Astrocyte (in vitro differentiated cells and primary cell): ENCODE measurements around the gene DNAJC15. TPM values are rescaled to one million over a fixed set of nuclear protein-coding genes. Genes with fewer than 3 reads are reported as not detected.

Experiments
- DNase-seq: peaks from one replicate; pipeline ENCODE4 v3.0.0-alpha.2; 2010; ENCODE audit warnings: low read depth
- FAIRE-seq: peaks from 2 replicates; lab custom pipeline; 2011; peaks lifted over from hg19 to GRCh38; lab: Jason Lieb, UNC
- H2AFZ ChIP-seq: 2 replicates; pipeline ENCODE4 v1.6.0; 2012; ENCODE audit warnings: low read depth, low read length, inconsistent platforms
- H3K27ac ChIP-seq: 2 replicates; pipeline ENCODE4 v1.5.1; 2011; ENCODE audit warnings: low read depth, low read length, inconsistent platforms
- H3K27me3 ChIP-seq: 2 replicates; pipeline ENCODE4 v1.6.0; 2011; ENCODE audit warnings: low read length, inconsistent platforms; ENCODE audit not compliant: insufficient read depth
- H3K36me3 ChIP-seq: 2 replicates; pipeline ENCODE4 v1.5.1; 2011; ENCODE audit warnings: low read length, inconsistent platforms; ENCODE audit not compliant: insufficient read depth
- H3K4me1 ChIP-seq: 2 replicates; pipeline ENCODE4 v1.5.1; 2011; ENCODE audit warnings: low read length, inconsistent platforms; ENCODE audit not compliant: insufficient read depth
- H3K4me2 ChIP-seq: 2 replicates; pipeline ENCODE4 v1.6.0; 2012; ENCODE audit warnings: low read length, inconsistent platforms
- H3K4me3 ChIP-seq: 2 replicates; pipeline ENCODE4 v1.5.1; 2011; ENCODE audit warnings: low read depth, mild to moderate bottlenecking, low read length, inconsistent platforms; ENCODE audit not compliant: insufficient read depth
- H3K79me2 ChIP-seq: 2 replicates; pipeline ENCODE4 v1.6.0; 2012; ENCODE audit warnings: mild to moderate bottlenecking, low read length, inconsistent platforms; ENCODE audit not compliant: insufficient read depth
- H3K9ac ChIP-seq: 2 replicates; pipeline ENCODE4 v1.6.0; 2012; ENCODE audit warnings: mild to moderate bottlenecking, low read length, inconsistent platforms
- H3K9me3 ChIP-seq: 2 replicates; pipeline ENCODE4 v1.5.1; 2012; ENCODE audit warnings: low read depth, mild to moderate bottlenecking, low read length, inconsistent platforms; ENCODE audit not compliant: insufficient read depth
- H4K20me1 ChIP-seq: 2 replicates; pipeline ENCODE4 v1.6.0; 2012; ENCODE audit warnings: low read length, inconsistent platforms; ENCODE audit not compliant: insufficient read depth
- H3K27ac Mint-ChIP-seq: one replicate; pipeline ENCODE4 v1.8.0; 2021; ENCODE audit warnings: mild to moderate bottlenecking, mixed read lengths; ENCODE audit not compliant: unreplicated experiment
- H3K27me3 Mint-ChIP-seq: one replicate; pipeline ENCODE4 v1.8.0; 2021; ENCODE audit warnings: low read depth, mixed read lengths; ENCODE audit not compliant: unreplicated experiment
- H3K36me3 Mint-ChIP-seq: one replicate; pipeline ENCODE4 v1.8.0; 2021; ENCODE audit warnings: low read depth, mixed read lengths; ENCODE audit not compliant: unreplicated experiment
- H3K4me1 Mint-ChIP-seq: one replicate; pipeline ENCODE4 v1.8.0; 2021; ENCODE audit warnings: low read depth, mixed read lengths; ENCODE audit not compliant: unreplicated experiment
- H3K4me3 Mint-ChIP-seq: one replicate; pipeline ENCODE4 v1.8.0; 2021; ENCODE audit warnings: mild to moderate bottlenecking, moderate library complexity, mixed read lengths; ENCODE audit not compliant: unreplicated experiment
- H3K9me3 Mint-ChIP-seq: one replicate; pipeline ENCODE4 v1.8.0; 2021; ENCODE audit warnings: mild to moderate bottlenecking, mixed read lengths; ENCODE audit not compliant: unreplicated experiment
- EZH2 ChIP-seq: IDR thresholded peaks from 2 replicates; pipeline ENCODE4 v1.6.1; 2012; ENCODE audit warnings: mild to moderate bottlenecking, low read length, inconsistent platforms; ENCODE audit not compliant: insufficient read depth
- total RNA-seq: library from RNA; stranded (reverse); gene quantifications from 2 replicates; pipeline ENCODE4 v1.2.1, GENCODE V29; 2021
- TF ChIP-seq, protein P1 (sequence below): IDR thresholded peaks from 2 replicates; pipeline ENCODE4 v1.5.1; 2011; ENCODE audit warnings: low read depth, mild to moderate bottlenecking, inconsistent platforms, low read length, moderate library complexity; ENCODE audit not compliant: insufficient read depth

Gene DNAJC15
- total RNA-seq, 1 donor from 2014 or later, result 13.8 TPM

DNA sequence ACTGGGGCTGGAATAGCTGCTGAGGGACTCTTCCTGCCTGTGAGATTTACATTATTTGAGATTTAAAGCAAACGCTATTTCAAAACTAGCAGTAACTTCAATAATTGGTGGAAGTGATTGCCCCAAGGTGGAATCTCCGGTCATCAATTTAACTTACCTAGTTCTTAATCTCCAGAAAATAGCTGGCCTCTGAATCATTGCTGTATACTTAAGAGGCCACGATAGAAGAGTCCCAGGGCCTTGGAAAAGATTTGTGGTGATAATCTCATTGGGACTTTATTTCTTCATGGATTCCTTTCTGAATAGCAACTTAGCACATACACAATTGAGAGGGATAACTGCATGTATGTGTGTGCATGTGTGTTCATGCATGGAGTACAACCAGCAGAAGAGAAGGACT lies 120.2 kb downstream of the DNAJC15 start:
- Histone ChIP-seq H4K20me1 (no peaks in the 10 kb centered on the region), H3K27me3 (peaks cover 7% of the 10 kb centered on the region), H3K4me2 (no peak overlapping the region), H3K4me3 (no peak overlapping the region), H3K36me3 (no peaks in the 10 kb centered on the region), H3K27ac (no peak overlapping the region), H3K9ac (no peak overlapping the region), H3K79me2 (no peaks in the 10 kb centered on the region), H2AFZ (no peak overlapping the region), H3K9me3 (no peaks in the 10 kb centered on the region), H3K4me1 (no peaks in the 10 kb centered on the region)
- no peak for TF ChIP-seq EZH2
- TF ChIP-seq, protein P1, sequence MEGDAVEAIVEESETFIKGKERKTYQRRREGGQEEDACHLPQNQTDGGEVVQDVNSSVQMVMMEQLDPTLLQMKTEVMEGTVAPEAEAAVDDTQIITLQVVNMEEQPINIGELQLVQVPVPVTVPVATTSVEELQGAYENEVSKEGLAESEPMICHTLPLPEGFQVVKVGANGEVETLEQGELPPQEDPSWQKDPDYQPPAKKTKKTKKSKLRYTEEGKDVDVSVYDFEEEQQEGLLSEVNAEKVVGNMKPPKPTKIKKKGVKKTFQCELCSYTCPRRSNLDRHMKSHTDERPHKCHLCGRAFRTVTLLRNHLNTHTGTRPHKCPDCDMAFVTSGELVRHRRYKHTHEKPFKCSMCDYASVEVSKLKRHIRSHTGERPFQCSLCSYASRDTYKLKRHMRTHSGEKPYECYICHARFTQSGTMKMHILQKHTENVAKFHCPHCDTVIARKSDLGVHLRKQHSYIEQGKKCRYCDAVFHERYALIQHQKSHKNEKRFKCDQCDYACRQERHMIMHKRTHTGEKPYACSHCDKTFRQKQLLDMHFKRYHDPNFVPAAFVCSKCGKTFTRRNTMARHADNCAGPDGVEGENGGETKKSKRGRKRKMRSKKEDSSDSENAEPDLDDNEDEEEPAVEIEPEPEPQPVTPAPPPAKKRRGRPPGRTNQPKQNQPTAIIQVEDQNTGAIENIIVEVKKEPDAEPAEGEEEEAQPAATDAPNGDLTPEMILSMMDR, result no peak
- Mint-ChIP-seq H3K27ac (no peak overlapping the region), H3K4me3 (no peak overlapping the region), H3K36me3 (no peaks in the 10 kb centered on the region), H3K4me1 (no peaks in the 10 kb centered on the region), H3K9me3 (no peaks in the 10 kb centered on the region), H3K27me3 (peaks cover 36% of the 10 kb centered on the region)
- DNase-seq (no peak), FAIRE-seq (no peak)

DNA sequence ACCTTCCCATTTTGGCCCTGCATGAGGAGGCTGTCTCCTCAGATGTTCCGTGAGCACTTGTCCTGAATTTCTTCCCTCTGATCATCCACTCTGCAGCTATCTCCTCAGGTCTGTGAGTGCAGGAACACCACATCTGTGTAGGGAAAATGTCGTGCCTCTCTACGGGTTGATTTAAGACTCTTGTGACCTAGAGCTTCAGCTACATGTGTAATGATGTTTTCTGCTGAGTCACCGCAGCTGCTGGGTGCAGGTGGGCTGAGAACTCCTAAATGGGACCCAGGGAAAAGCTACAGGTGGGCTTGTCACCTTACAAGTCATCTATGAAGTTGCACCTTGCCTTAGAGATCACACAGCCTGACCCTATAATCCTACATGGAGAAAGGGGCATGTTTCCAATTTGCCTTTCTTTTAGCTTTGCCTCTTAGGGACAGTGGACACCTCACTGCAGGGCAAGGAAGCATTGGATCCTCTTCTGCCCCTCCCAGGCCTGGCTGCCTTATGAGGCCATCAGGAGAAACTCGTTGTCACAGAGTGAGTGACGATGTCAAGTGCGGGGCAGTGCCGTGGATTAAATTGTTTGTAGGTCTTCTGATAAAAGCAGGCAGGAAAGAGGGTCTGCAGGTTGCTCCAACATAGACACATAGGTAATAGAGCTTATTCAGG lies 122.3 kb downstream of the DNAJC15 start:
- H3K79me2 ChIP-seq, result no peaks in the 10 kb centered on the region
- Mint-ChIP-seq H3K27ac (no peak overlapping the region), H3K4me1 (no peaks in the 10 kb centered on the region), H3K4me3 (no peak overlapping the region), H3K9me3 (no peaks in the 10 kb centered on the region), H3K27me3 (peaks cover 40% of the 10 kb centered on the region), H3K36me3 (no peaks in the 10 kb centered on the region)
- TF ChIP-seq, protein P1, result no peak
- TF ChIP-seq EZH2, result no peak
- peaks cover 7% of the 10 kb centered on the region for H3K27me3 ChIP-seq
- no peaks in the 10 kb centered on the region for H4K20me1 ChIP-seq
- H3K4me2 ChIP-seq, result no peak overlapping the region
- H3K4me3 ChIP-seq, result no peak overlapping the region
- no peak for DNase-seq
- no peaks in the 10 kb centered on the region for H3K9me3 ChIP-seq
- no peaks in the 10 kb centered on the region for H3K4me1 ChIP-seq
- no peaks in the 10 kb centered on the region for H3K36me3 ChIP-seq
- no peak overlapping the region for H3K9ac ChIP-seq
- H3K27ac ChIP-seq, result no peak overlapping the region
- FAIRE-seq, result no peak
- H2AFZ ChIP-seq, result no peak overlapping the region

DNA sequence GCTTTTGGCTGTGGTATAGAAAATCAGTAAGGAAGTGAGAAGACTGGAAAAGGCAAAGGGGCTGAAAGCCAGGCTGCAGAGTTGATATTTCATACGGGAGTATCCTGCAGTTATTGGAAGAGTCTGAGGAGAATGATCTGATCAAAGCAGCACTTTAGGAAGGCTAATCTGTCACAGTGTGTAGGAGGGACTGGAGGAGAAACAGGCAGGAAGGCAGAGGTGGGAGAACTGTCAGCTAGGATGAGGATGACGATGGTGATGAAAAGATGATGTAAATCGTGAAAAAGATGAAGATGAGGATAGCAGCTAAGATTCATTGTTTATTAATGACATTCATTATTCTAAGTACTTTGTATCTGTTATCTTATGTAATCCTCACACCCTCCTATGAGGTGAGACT lies 123.0 kb downstream of the DNAJC15 start:
- Histone ChIP-seq H3K4me2 (no peak overlapping the region), H4K20me1 (no peaks in the 10 kb centered on the region), H3K4me3 (no peak overlapping the region), H3K27me3 (peaks cover 7% of the 10 kb centered on the region), H3K9me3 (no peaks in the 10 kb centered on the region), H3K79me2 (no peaks in the 10 kb centered on the region), H3K9ac (no peak overlapping the region), H3K4me1 (no peaks in the 10 kb centered on the region), H2AFZ (no peak overlapping the region), H3K36me3 (no peaks in the 10 kb centered on the region), H3K27ac (no peak overlapping the region)
- H3K36me3 Mint-ChIP-seq, result no peaks in the 10 kb centered on the region
- no peak overlapping the region for H3K4me3 Mint-ChIP-seq
- no peak for TF ChIP-seq EZH2
- TF ChIP-seq, protein P1, result no peak
- FAIRE-seq, result no peak
- no peaks in the 10 kb centered on the region for H3K9me3 Mint-ChIP-seq
- no peak for DNase-seq
- H3K4me1 Mint-ChIP-seq, result no peaks in the 10 kb centered on the region
- no peak overlapping the region for H3K27ac Mint-ChIP-seq
- H3K27me3 Mint-ChIP-seq, result peaks cover 34% of the 10 kb centered on the region
